K562 (cell line): Measurements from ENCODE around the gene DGAT2. TPM values are rescaled to one million over a fixed set of nuclear protein-coding genes. Genes with fewer than 3 reads are reported as not detected.

Experiments
- E2F4 ChIP-seq: sonication (generic); formaldehyde crosslinking; IDR thresholded peaks from 2 replicates; pipeline ENCODE4 v1.8.0; 2022; ENCODE audit warnings: mild to moderate bottlenecking, low read depth, missing genetic modification reagents
- MNT ChIP-seq, 2 experiments: fragments of 450-650 bp; conservative IDR thresholded peaks; 2 replicates each; pipeline ENCODE4 v1.6.1; 2017; ENCODE audit warnings: mild to moderate bottlenecking in 2 of 2, moderate library complexity in 2 of 2
- NONO ChIP-seq, 2 experiments: fragments of 200-400 bp in 1 of 2; fragments of 450-650 bp in 1 of 2; formaldehyde crosslinking in 1 of 2; IDR thresholded peaks; 2 replicates each; pipeline ENCODE4 v1.6.1; 2017; ENCODE audit warnings: low read depth in 2 of 2, mild to moderate bottlenecking in 2 of 2, moderate library complexity in 2 of 2, low read length in 1 of 2
- NUFIP1 ChIP-seq: fragments of 450-650 bp; IDR thresholded peaks from 2 replicates; pipeline ENCODE4 v1.6.1; 2018; ENCODE audit not compliant: partially characterized antibody
- POLR2B ChIP-seq: fragments of 450-650 bp; IDR thresholded peaks from 2 replicates; pipeline ENCODE4 v1.6.1; 2018; ENCODE audit warnings: low read depth; ENCODE audit not compliant: partially characterized antibody
- PRMT5 ChIP-seq: sonication (generic); formaldehyde crosslinking; IDR thresholded peaks from 2 replicates; pipeline ENCODE4 v1.5.0; 2020; ENCODE audit warnings: missing genetic modification reagents
- RAD21 ChIP-seq, 2 experiments: fragments of 250-450 bp in 1 of 2; fragments of 450-650 bp in 1 of 2; sonication (Bioruptor Pico) in 1 of 2; formaldehyde crosslinking in 1 of 2; IDR thresholded peaks in 1 of 2; conservative IDR thresholded peaks in 1 of 2; 2 replicates each; pipeline versions ENCODE4 v1.4.0 to v1.8.0; 2020 to 2022; ENCODE audit warnings: mild to moderate bottlenecking in 2 of 2, moderate library complexity in 1 of 2
- SIN3B ChIP-seq: fragments of 450-650 bp; IDR thresholded peaks from 2 replicates; pipeline ENCODE4 v1.6.1; 2017; ENCODE audit warnings: low read depth, mild to moderate bottlenecking, moderate library complexity
- SOX6 ChIP-seq: fragments of 450-650 bp; IDR thresholded peaks from 2 replicates; pipeline ENCODE4 v1.6.1; 2014; ENCODE audit warnings: mild to moderate bottlenecking
- ZNF407 ChIP-seq: fragments of 450-650 bp; IDR thresholded peaks from 2 replicates; pipeline ENCODE4 v1.6.1; 2016; ENCODE audit warnings: low read depth
- ZNF408 ChIP-seq: fragments of 250-450 bp; sonication (Bioruptor Pico); IDR thresholded peaks from 2 replicates; pipeline ENCODE4 v1.4.0; 2020; ENCODE audit warnings: low read depth, mild to moderate bottlenecking, moderate library complexity
- ZNF780A ChIP-seq: fragments of 250-450 bp; sonication (Bioruptor Pico); IDR thresholded peaks from 2 replicates; pipeline ENCODE4 v1.5.0; 2021; ENCODE audit warnings: mild to moderate bottlenecking
- polyA plus RNA-seq, 8 experiments: library from polyadenylated mRNA; depleted of rRNA in 4 of 8; stranded (reverse) in 5 of 8; unstranded in 3 of 8; fragments of >200 nt; fragmentation: Nextera tagmentation in 2 of 8; fragmentation: Illumina TruSeq in 1 of 8; extraction: Ambion mirVana in 2 of 8; extraction: Trizol in 1 of 8; gene quantifications; 2 replicates each; pipeline versions ENCODE4 v1.2.1 to v1.2.3, GENCODE V29; 2011 to 2014; ENCODE audit warnings: inconsistent platforms in 1 of 8, missing spikeins in 1 of 8
- total RNA-seq, 7 experiments: library from RNA; depleted of rRNA in 6 of 7; stranded (reverse); fragments of >200 nt in 6 of 7; fragmentation: Illumina TruSeq in 2 of 7; extraction: Trizol in 2 of 7; gene quantifications; 2 replicates each; pipeline versions ENCODE4 v1.2.1 to v1.2.3, GENCODE V29; 2011 to 2021; ENCODE audit warnings: low replicate concordance in 1 of 7

The DGAT2 gene
- total and polyA plus RNA-seq, 9 of the 15 experiments (the other 6 are each of a cell fraction or from before 2014, with no cell fraction given) = 0.68 to 2.8 (median 1.8) TPM

GRCh38 chr11:75768112-75768908 is at the start of gene DGAT2 (continued):
- no peak for TF ChIP-seq E2F4 (CRISPR knock-in tag)
- peak; percentile 61; the same call in 1 of the 2 replicates for TF ChIP-seq SIN3B
- TF ChIP-seq NONO (IDR thresholded peaks at IDR 0.05; ENCODE audit: low read depth in 2 of 2, low read length in 1 of 2) = peak; percentile 55 to 100; a peak in 3 of 4 replicates
- TF ChIP-seq ZNF780A (CRISPR knock-in tag) = no peak
- TF ChIP-seq SOX6 = peak; percentile 34; the same call in 1 of the 2 replicates
- peak; percentile 10 to 64; a peak in 3 of 4 replicates for TF ChIP-seq RAD21 (CRISPR knock-in tag; conservative IDR thresholded peaks at IDR 0.05 in 1 of 2, IDR thresholded peaks at IDR 0.05 in 1 of 2)
- peak; percentile 92 to 96 for TF ChIP-seq MNT (conservative IDR thresholded peaks at IDR 0.05)
- no peak for TF ChIP-seq ZNF407
- TF ChIP-seq POLR2B = no peak
- TF ChIP-seq PRMT5 (CRISPR knock-in tag) = no peak
- TF ChIP-seq NUFIP1 = peak; percentile 90
- TF ChIP-seq ZNF408 (CRISPR knock-in tag) = no peak
